HFF-Myc (cell line): Measurements from ENCODE around the gene PEAK3.

Experiments
- DNase-seq: peaks from one replicate; pipeline ENCODE4 v3.0.0-alpha.2; 2011; ENCODE audit warnings: low read depth; ENCODE audit errors: extremely low read depth
- H3K4me3 ChIP-seq: replicated peaks from 2 replicates; pipeline ENCODE4 v1.5.1; 2011; ENCODE audit warnings: low read depth, mild to moderate bottlenecking, control low read depth, low read length
- CTCF ChIP-seq: IDR thresholded peaks from 2 replicates; pipeline ENCODE4 v1.5.1; 2012; ENCODE audit warnings: mild to moderate bottlenecking, low read depth, low read length, control low read depth; ENCODE audit errors: missing control alignments

PEAK3 gene

GRCh38 chr19:2269244-2270156, 12.5 kb downstream of the PEAK3 start:
- TF ChIP-seq CTCF, result no peak
- DNase-seq, result peak; percentile 80
- H3K4me3 ChIP-seq, result peak overlapping the region; percentile 98

- DNase-seq, result no peak
These were observed 13.1 kb downstream of the PEAK3 start for GRCh38 chr19:2268861-2269243.

GRCh38 chr19:2268480-2268830, 13.5 kb downstream of the PEAK3 start:
- no peak for TF ChIP-seq CTCF
- no peak for DNase-seq
- H3K4me3 ChIP-seq, result peak overlapping the region; percentile 98

More at GRCh38 chr19:2268861-2269243, 13.1 kb downstream of the PEAK3 start:
- no peak for TF ChIP-seq CTCF
- peak overlapping the region; percentile 98 for H3K4me3 ChIP-seq

GRCh38 chr19:2266183-2266993, 15.6 kb downstream of the PEAK3 start:
- no peak overlapping the region for H3K4me3 ChIP-seq
- TF ChIP-seq CTCF, result no peak
- DNase-seq, result no peak

- DNase-seq, result no peak
- TF ChIP-seq CTCF, result peak; percentile 84
- no peak overlapping the region for H3K4me3 ChIP-seq
These were observed 20.4 kb downstream of the PEAK3 start for GRCh38 chr19:2261438-2262172.

- DNase-seq, result no peak
- no peak for TF ChIP-seq CTCF
- H3K4me3 ChIP-seq, result no peak overlapping the region
These were observed 21.6 kb downstream of the PEAK3 start for GRCh38 chr19:2260341-2260805.
